GM19467 (cell line): ENCODE measurements around the gene PLCB2.
A peak's percentile ranks its signal among the peaks of the same experiment; 100 is the strongest.

ENCODE experiments used
- ATAC-seq: cut with Tn5 transposase; IDR thresholded peaks from one replicate; pipeline ENCODE4 v1.9.1; 2021; ENCODE audit warnings: mild to moderate bottlenecking, moderate library complexity; ENCODE audit not compliant: unreplicated experiment

Gene PLCB2

GRCh38 chr15:40340740-40341400, 33.1 kb upstream of the PLCB2 start, which contains the start of gene CCDC9B:
CCDC9B (minus strand) TSS chr15:40340939; CDS start chr15:40340819, 120 bp downstream.
- ATAC-seq = no peak

- ATAC-seq = no peak
These were observed 32.5 kb upstream of the PLCB2 start for GRCh38 chr15:40340038-40340739.

- no peak for ATAC-seq
These were observed 31.8 kb upstream of the PLCB2 start for GRCh38 chr15:40339621-40339945.

- ATAC-seq = no peak
These were observed 31.3 kb upstream of the PLCB2 start for GRCh38 chr15:40338921-40339620.

- ATAC-seq = peak; percentile 55
These were observed 30.4 kb upstream of the PLCB2 start for GRCh38 chr15:40338041-40338657.

GRCh38 chr15:40337597-40337996, 29.9 kb upstream of the PLCB2 start:
- ATAC-seq = no peak

GRCh38 chr15:40336744-40337122, 29.0 kb upstream of the PLCB2 start:
- no peak for ATAC-seq

- no peak for ATAC-seq
These were observed 28.4 kb upstream of the PLCB2 start for GRCh38 chr15:40335938-40336743.

- no peak for ATAC-seq
These were observed 27.4 kb upstream of the PLCB2 start for GRCh38 chr15:40334941-40335795.

GRCh38 chr15:40334541-40334940, 26.8 kb upstream of the PLCB2 start:
- no peak for ATAC-seq

- ATAC-seq = no peak
These were observed 26.3 kb upstream of the PLCB2 start for GRCh38 chr15:40333922-40334492.

GRCh38 chr15:40332113-40332781, 24.5 kb upstream of the PLCB2 start:
- no peak for ATAC-seq

GRCh38 chr15:40331637-40332036, 23.9 kb upstream of the PLCB2 start:
- ATAC-seq = no peak

- ATAC-seq = no peak
These were observed 23.3 kb upstream of the PLCB2 start for GRCh38 chr15:40331026-40331425.

GRCh38 chr15:40330368-40330836, 22.7 kb upstream of the PLCB2 start:
- ATAC-seq = no peak

- no peak for ATAC-seq
These were observed 22.1 kb upstream of the PLCB2 start for GRCh38 chr15:40329804-40330203.

- no peak for ATAC-seq
These were observed 21.0 kb upstream of the PLCB2 start for GRCh38 chr15:40328751-40329150.

GRCh38 chr15:40328176-40328575, 20.4 kb upstream of the PLCB2 start:
- no peak for ATAC-seq

GRCh38 chr15:40327457-40327856, 19.7 kb upstream of the PLCB2 start:
- ATAC-seq = no peak
